Chondrocyte (in vitro differentiated cells): Measurements from ENCODE around the gene AQP12B. TPM values are rescaled to one million over a fixed set of nuclear protein-coding genes. Genes with fewer than 3 reads are reported as not detected.
"Not testable (repeated sequence)": the region's sequence is repeated elsewhere in the genome, so short reads cannot be mapped to it uniquely, and the experiment has no call there.

ENCODE experiments used
- DNase-seq: peaks from one replicate; pipeline ENCODE4 v3.0.0; 2021; ENCODE audit warnings: mixed read lengths, low spot score
- H3K27ac Mint-ChIP-seq: one replicate; pipeline ENCODE4 v1.8.0; 2021; ENCODE audit warnings: mild to moderate bottlenecking, moderate library complexity, mixed read lengths; ENCODE audit not compliant: unreplicated experiment
- H3K27me3 Mint-ChIP-seq: 2 replicates; pipeline ENCODE4 v1.8.0; 2021; ENCODE audit warnings: low read depth, mixed read lengths
- H3K36me3 Mint-ChIP-seq: 2 replicates; pipeline ENCODE4 v1.8.0; 2021; ENCODE audit warnings: low read depth, mixed read lengths
- H3K4me1 Mint-ChIP-seq: 2 replicates; pipeline ENCODE4 v1.8.0; 2021; ENCODE audit warnings: low read depth, mild to moderate bottlenecking, mixed read lengths
- H3K4me3 Mint-ChIP-seq: one replicate; pipeline ENCODE4 v1.8.0; 2021; ENCODE audit warnings: mild to moderate bottlenecking, moderate library complexity, mixed read lengths; ENCODE audit not compliant: unreplicated experiment
- H3K9me3 Mint-ChIP-seq: 2 replicates; pipeline ENCODE4 v1.8.0; 2021; ENCODE audit warnings: low read depth, mixed read lengths
- total RNA-seq: library from RNA; stranded (reverse); gene quantifications from 3 replicates; pipeline ENCODE4 v1.2.1, GENCODE V29; 2021
- TF ChIP-seq, protein P1 (sequence below): fragments of 200-600 bp; sonication (generic); IDR thresholded peaks from 2 replicates; pipeline ENCODE4 v1.5.0; 2021; ENCODE audit warnings: antibody characterized with exemption, mild to moderate bottlenecking, moderate library complexity

AQP12B gene
- total RNA-seq, 1 donor from 2014 or later: not detected

DNA sequence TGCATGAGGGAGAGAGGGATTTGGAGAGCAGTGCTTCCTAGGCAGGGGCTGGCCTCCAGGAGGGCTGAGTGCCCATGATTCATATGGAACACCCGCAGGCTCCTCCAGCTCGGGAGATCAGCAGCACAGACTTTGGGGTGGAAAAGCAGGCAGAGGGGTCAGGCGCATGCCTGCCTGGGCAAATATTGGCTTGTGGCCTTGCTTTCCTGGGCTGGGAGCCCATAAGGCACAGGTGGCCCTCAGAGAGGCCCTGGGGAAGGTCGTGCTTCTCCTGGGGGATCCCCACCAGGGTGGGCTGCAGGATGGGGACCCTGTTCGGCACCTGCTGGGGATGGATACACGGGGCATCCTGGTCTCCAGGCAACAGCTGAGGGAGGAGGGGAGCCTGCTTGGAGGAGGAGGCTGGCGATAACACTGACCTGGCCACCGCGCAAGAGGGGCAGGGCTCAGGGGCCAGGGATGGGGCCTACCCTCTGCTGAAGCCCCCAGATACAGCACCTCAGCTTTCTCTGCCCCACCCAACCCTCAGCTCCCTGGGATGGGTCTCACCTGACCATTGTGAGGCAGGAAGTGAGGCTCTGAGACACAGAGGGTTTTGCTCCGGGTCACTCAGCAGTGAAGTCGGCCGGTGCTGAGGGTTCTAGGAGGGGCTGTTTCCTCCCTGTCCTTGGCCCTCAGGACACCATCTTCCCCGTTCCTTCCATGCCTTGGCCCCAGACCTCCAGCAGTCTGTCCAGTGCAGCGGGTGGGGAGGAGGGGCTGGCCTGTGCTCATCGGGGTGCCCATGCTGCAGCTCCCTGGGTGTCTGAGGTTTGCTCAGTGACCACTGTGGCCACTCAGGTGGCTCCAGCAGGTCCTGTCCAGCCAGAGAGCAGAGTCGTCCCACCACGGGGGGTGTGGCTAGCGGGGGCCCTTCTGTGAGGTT, 21.0 kb upstream of the AQP12B start:
- H3K4me1 Mint-ChIP-seq: no peaks in the 10 kb centered on the region
- H3K36me3 Mint-ChIP-seq: peaks cover 1% of the 10 kb centered on the region
- no peak overlapping the region for H3K4me3 Mint-ChIP-seq
- TF ChIP-seq, protein P1, sequence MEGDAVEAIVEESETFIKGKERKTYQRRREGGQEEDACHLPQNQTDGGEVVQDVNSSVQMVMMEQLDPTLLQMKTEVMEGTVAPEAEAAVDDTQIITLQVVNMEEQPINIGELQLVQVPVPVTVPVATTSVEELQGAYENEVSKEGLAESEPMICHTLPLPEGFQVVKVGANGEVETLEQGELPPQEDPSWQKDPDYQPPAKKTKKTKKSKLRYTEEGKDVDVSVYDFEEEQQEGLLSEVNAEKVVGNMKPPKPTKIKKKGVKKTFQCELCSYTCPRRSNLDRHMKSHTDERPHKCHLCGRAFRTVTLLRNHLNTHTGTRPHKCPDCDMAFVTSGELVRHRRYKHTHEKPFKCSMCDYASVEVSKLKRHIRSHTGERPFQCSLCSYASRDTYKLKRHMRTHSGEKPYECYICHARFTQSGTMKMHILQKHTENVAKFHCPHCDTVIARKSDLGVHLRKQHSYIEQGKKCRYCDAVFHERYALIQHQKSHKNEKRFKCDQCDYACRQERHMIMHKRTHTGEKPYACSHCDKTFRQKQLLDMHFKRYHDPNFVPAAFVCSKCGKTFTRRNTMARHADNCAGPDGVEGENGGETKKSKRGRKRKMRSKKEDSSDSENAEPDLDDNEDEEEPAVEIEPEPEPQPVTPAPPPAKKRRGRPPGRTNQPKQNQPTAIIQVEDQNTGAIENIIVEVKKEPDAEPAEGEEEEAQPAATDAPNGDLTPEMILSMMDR: no peak
- peaks cover 40% of the 10 kb centered on the region for H3K27me3 Mint-ChIP-seq
- H3K9me3 Mint-ChIP-seq: no peaks in the 10 kb centered on the region
- no peak overlapping the region for H3K27ac Mint-ChIP-seq
- DNase-seq: peak; percentile 84

DNA sequence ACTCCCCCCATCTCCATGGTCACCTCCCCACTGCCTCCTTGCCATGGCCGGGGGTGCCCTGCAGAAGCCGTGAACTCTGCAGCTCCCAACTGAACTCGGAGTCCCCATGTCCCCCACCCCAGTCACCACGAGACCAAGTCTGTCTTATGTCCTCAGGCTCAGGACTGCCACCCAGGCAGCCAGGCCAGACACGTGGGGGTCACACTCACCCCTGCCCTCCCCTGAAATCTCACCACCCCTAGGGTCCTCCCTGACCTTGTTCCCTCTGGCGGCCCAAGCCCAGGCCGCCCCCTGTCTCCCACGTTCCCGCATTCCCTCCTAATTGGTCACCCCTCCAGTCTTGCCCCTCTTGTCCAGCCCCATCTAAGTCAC, 19.9 kb upstream of the AQP12B start:
- Mint-ChIP-seq H3K27me3 (peaks cover 31% of the 10 kb centered on the region), H3K4me3 (no peak overlapping the region), H3K9me3 (no peaks in the 10 kb centered on the region), H3K4me1 (no peaks in the 10 kb centered on the region), H3K36me3 (peaks cover 1% of the 10 kb centered on the region), H3K27ac (no peak overlapping the region)
- TF ChIP-seq, protein P1: no peak
- peak; percentile 70 for DNase-seq

DNA sequence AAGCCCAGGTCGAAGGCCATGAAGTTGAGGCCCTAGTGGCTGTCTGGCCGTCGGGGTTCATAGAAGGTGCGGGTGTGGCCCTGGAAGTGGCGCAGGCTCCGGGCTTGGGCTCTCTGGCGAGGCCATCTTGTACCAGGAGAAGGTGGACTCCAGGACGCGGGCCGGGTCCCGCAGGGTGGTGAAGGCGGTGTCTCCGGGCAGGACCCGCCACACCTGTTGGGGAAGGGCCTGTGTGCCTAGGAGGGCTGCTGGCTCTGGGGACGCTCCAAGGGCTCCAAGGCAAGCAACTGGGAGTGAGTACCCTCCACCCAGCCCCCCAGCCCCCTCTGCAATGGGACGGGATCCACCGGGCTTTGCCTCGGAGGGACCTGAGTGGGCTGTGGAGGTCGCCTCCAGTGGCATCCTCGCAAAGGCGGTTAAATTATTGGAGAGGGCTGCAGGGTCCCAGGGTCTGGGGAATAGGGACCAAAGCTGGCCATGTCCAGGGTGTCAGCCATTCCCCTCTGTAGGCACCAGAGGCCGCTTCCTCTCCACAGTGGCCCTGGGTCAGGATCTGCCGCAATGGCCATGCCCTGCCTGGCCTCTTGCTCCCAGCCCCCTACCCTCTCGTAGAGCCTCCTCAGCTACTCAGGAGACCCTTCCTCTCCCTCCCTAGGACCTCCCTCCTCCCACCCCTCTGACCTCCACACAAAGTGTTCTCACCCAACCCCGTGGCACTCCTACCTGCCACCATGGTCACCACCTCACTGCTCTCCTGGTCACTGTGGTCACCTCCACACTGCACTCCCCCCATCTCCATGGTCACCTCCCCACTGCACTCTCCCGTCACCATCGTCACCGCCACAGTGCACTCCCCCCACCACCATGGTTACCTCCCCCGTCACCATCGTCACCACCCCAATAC, 19.3 kb upstream of the AQP12B start:
- TF ChIP-seq, protein P1: no peak
- peaks cover 1% of the 10 kb centered on the region for H3K36me3 Mint-ChIP-seq
- no peaks in the 10 kb centered on the region for H3K9me3 Mint-ChIP-seq
- H3K4me1 Mint-ChIP-seq: no peaks in the 10 kb centered on the region
- H3K4me3 Mint-ChIP-seq: no peak overlapping the region
- H3K27ac Mint-ChIP-seq: no peak overlapping the region
- peaks cover 25% of the 10 kb centered on the region for H3K27me3 Mint-ChIP-seq
- peak; percentile 92 for DNase-seq

DNA sequence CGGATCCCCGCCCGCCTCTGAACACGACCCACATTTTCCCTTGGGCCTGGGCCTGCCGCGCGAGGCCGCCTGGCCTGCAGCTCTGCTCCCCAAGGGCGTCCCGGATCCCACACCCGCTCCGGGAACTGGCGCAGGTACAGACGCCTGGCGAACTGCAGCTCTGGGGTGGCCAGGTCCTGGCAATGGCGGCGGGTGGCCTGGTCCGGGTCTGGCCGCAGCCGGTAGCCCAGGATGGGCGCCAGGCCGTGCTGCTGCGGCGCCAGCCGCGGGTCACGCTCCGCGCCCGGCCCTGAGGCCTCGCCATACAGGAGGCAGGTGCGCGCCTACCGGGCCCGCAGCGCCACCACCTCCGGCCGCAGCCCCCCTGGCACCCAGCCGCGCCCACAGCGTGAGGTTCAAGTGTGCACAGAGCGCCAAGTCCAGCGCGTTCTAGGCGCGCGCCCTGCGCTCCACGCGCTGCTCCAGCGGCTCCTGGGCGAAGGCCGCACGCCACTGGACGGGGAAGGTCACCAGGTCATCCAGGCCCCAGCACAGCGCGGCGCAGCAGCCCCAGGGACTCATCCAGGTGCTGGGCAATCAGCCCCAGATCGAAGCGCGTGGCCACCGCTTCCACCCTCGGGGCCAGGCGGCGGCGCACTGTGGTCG, 18.5 kb upstream of the AQP12B start:
- Mint-ChIP-seq H3K4me3 (no peak overlapping the region), H3K27ac (no peak overlapping the region), H3K4me1 (no peaks in the 10 kb centered on the region), H3K36me3 (peaks cover 1% of the 10 kb centered on the region), H3K27me3 (peaks cover 23% of the 10 kb centered on the region), H3K9me3 (no peaks in the 10 kb centered on the region)
- peak; percentile 76 for DNase-seq
- TF ChIP-seq, protein P1: no peak

DNA sequence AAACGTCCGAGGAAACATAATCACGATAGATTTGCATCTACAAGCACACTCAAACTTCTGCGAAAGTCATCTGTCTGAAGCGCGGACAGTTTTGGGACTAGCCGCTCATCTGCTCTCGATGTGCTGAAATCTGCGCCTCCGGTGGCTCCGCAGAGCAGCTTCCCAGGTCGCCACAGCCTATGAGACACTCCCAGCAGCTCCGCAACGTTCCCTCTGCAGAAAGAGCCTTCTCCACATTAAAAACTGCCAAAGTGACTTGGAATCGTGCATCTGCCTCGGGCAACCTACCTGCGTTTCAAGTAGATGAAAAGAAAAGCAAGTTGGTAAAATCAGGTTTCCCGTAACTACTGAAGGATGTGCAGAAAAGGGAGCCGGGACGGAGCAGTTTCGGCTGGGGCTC, 17.9 kb upstream of the AQP12B start:
- not testable (repeated sequence) for H3K4me1 Mint-ChIP-seq

DNA sequence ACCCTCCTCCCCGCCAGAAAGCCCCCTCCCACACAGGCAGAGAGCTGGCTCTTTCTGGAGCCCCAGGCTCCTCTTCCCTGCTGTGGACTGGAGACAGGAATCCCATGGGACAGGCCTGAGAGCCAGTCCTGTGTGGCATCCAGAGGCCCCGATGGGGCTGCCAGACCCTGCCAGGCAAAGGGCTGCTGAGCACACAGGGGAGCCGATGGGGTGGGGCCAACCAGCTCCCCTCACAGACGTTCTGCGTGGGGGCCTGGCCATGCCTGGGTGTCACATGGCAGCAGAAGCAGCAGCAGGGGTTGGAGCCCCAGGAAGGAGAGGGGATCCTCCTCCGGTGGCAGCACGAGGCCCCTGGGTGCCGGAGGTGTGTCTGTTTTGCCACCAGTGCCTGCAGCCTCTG, 17.1 kb upstream of the AQP12B start:
- H3K4me3 Mint-ChIP-seq, H3K4me1 Mint-ChIP-seq, H3K27ac Mint-ChIP-seq, H3K9me3 Mint-ChIP-seq, H3K36me3 Mint-ChIP-seq: not testable (repeated sequence)
- peak; percentile 52 for DNase-seq
- H3K27me3 Mint-ChIP-seq: peaks cover 14% of the 10 kb centered on the region

More for the DNA sequence above, 17.9 kb upstream of the AQP12B start:
- H3K27ac Mint-ChIP-seq, H3K36me3 Mint-ChIP-seq, H3K4me3 Mint-ChIP-seq, H3K9me3 Mint-ChIP-seq: not testable (repeated sequence)
- H3K27me3 Mint-ChIP-seq: peaks cover 22% of the 10 kb centered on the region
- DNase-seq: peak; percentile 34

DNA sequence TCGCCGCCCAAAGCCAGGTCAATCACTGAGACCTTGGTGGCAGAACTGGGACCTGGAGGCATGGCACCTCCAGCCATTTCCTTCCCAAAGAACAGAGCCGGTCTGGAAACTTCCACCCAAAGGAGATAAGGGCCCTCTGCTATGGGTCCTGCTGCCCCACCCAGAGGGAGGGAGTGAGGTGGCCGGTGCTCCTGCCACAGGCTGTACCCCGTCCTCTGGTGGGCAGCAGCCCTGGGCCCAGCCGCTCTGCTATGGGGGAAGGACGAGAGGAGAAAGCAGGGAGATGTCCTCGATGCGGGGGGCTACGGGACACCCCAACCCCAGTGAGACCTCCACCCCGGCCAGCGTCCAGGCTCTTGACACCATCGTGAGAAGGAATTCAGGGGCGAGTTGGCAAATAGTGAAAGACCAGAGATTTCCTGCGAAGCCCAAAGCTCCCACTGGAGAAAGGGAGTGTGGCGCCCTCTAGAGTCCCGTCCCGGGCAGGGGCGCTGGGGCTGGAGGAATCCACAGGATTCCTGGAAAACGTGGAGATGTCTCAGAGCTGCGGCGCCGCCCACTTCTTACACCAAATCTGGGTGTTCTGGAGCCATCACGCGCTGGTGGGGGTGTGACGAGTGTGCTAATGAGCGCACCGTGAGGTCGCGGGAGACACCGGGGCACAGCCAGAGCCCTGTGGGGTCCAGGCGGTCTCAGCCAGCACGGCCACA, 16.3 kb upstream of the AQP12B start:
- H3K36me3 Mint-ChIP-seq, H3K9me3 Mint-ChIP-seq, H3K4me1 Mint-ChIP-seq, H3K27ac Mint-ChIP-seq, H3K4me3 Mint-ChIP-seq: not testable (repeated sequence)
- peak; percentile 75 for DNase-seq
- H3K27me3 Mint-ChIP-seq: peaks cover 12% of the 10 kb centered on the region

DNA sequence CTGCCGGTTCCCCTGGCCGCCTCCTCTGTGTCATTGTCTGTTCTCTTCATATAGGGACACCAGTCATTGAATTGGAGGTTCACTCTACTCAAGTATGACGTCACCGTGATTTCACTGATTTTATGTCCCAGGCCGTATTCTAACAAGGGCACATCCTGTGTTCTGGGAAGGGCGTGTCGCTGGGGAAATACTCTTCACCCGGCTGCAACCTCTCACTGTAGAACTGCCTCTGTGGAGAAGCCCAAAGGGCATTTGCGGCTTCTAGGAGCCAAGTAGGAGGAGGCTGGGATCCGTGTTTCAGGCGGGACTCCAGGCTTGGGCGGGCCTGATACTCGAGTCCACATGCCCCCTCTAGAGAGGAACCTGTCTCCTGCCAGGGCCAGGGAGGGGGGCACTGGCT, 13.8 kb upstream of the AQP12B start:
- not testable (repeated sequence) for DNase-seq, H3K27ac Mint-ChIP-seq, H3K9me3 Mint-ChIP-seq, H3K4me3 Mint-ChIP-seq, H3K4me1 Mint-ChIP-seq, H3K27me3 Mint-ChIP-seq, H3K36me3 Mint-ChIP-seq
